Effector memory CD8-positive, alpha-beta T cell (primary cell): Measurements from ENCODE around the gene RRP8.

Experiments used
- ATAC-seq: fragments of 150-1000 bp; cut with Tn5 transposase; replicated peaks from 2 replicates; pipeline ENCODE4 v1.10.0; 2021; ENCODE audit warnings: mild to moderate bottlenecking, moderate library complexity
- DNase-seq, 3 experiments: peaks; one replicate each; pipeline ENCODE4 v3.0.0; 2021
- H3K27ac Mint-ChIP-seq, 2 donors: one replicate each; pipeline ENCODE4 v1.8.0; 2022; ENCODE audit warnings: mild to moderate bottlenecking in 2 of 2, mixed read lengths in 2 of 2, moderate library complexity in 2 of 2
- H3K27me3 Mint-ChIP-seq, 2 donors: one replicate each; pipeline ENCODE4 v1.8.0; 2022; ENCODE audit warnings: mixed read lengths in 2 of 2
- H3K36me3 Mint-ChIP-seq: one replicate; pipeline ENCODE4 v1.8.0; 2022; ENCODE audit warnings: mild to moderate bottlenecking, moderate library complexity, mixed read lengths; ENCODE audit not compliant: insufficient read depth
- H3K4me1 Mint-ChIP-seq, 2 donors: one replicate each; pipeline ENCODE4 v1.8.0; 2022; ENCODE audit warnings: low read depth in 2 of 2, mixed read lengths in 2 of 2
- H3K4me3 Mint-ChIP-seq, 2 donors: one replicate each; pipeline ENCODE4 v1.8.0; 2022; ENCODE audit warnings: mild to moderate bottlenecking in 2 of 2, mixed read lengths in 2 of 2, moderate library complexity in 2 of 2
- H3K9me3 Mint-ChIP-seq, 2 donors: one replicate each; pipeline ENCODE4 v1.8.0; 2022; ENCODE audit warnings: mixed read lengths in 2 of 2

RRP8 gene

DNA sequence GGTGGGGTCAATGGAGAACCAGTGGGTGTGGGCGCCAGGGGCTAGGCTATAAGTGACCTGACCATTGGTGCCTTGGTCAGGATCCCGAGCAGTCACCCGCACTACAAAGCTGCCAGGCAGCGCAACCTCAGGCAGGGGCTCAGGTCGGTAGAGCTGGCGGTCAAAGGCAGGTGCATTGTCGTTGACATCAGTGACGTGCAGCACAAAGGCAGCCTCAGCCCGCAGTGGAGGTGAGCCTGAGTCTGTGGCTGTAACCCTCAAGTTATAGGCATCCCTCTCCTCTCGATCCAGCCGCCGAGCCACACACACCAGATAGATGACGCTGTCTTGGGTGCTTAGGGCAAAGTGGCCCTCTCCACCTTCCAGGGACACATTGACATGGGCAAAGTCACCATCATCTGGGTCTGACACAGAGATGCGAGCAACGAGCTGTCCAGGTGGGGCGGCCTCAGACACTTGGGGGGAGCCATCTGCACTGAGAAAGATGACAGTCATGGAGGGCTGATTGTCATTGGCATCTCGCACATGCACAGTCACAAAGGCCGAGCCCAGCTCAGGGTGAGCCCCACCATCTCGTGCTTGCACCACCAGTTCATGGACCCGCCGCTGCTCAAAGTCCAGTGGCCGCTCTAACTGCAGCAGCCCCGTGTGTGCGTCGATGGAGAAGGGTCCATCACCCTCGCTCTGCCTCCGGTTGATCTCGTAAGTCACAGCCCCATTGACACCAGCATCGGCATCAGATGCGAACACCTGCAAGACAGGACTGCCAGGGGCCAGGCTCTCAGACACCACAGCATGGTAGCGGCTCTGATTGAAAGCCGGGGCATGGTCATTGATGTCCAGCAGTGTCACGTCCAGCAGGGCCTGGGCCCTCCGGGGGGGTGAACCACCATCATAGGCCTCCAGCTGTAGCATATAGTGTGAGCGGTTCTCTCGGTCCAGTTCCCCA lies 36.9 kb upstream of the RRP8 start:
- no peaks in the 10 kb centered on the region for H3K27me3 Mint-ChIP-seq
- no peak overlapping the region for H3K27ac Mint-ChIP-seq
- H3K9me3 Mint-ChIP-seq, result no peaks in the 10 kb centered on the region
- DNase-seq (no peak), ATAC-seq (no peak)
- no peak overlapping the region for H3K4me3 Mint-ChIP-seq
- H3K36me3 Mint-ChIP-seq, result no peaks in the 10 kb centered on the region
- peaks cover 0 to 5% of the 10 kb centered on the region in 2 donors for H3K4me1 Mint-ChIP-seq

DNA sequence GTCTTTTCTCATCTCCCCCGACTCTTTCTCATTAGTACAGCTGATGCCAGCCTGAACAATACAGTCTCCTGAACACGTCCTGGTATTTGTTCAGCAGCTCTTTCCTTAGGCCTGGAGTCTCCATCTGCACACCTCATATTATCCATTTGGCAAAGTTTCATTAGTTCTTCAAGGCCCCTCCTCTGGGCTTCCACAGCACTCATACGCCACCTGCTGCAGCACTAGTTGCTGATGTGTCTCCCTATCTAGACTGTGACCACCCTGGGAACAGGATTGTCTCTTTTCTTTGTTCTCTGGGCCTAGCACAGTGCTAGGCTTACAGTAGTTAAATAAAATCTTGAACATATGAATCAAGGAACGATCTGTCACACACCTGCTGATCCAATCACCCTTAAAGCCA lies 35.0 kb upstream of the RRP8 start:
- Mint-ChIP-seq H3K36me3 (no peaks in the 10 kb centered on the region), H3K4me1 (no peaks in the 10 kb centered on the region), H3K27ac (no peak overlapping the region), H3K27me3 (no peaks in the 10 kb centered on the region), H3K9me3 (no peaks in the 10 kb centered on the region), H3K4me3 (no peak overlapping the region)
- DNase-seq, result no peak
- ATAC-seq, result no peak

DNA sequence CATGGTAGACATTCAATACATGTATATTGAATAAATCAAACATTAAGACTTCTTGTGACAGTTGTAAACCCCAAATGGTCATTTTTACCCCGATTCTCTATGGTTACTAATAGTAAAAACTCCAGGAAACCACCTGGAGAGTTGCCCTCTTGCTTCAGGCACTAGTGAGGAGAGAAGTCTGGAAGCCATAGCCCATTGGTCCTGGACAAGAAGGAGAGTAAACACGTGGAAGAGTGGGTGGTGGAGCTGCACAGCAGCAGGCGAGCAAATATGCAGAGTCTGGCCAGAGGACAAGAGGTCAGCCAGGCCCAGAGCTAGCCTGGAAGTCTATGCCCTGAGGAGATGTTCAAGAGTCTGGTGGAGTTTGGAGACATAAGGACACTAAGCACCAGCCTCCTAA lies 34.5 kb upstream of the RRP8 start:
- Mint-ChIP-seq H3K4me1 (no peaks in the 10 kb centered on the region), H3K27ac (no peak overlapping the region), H3K4me3 (no peak overlapping the region), H3K36me3 (no peaks in the 10 kb centered on the region), H3K27me3 (no peaks in the 10 kb centered on the region), H3K9me3 (no peaks in the 10 kb centered on the region)
- DNase-seq, result no peak
- ATAC-seq, result no peak

DNA sequence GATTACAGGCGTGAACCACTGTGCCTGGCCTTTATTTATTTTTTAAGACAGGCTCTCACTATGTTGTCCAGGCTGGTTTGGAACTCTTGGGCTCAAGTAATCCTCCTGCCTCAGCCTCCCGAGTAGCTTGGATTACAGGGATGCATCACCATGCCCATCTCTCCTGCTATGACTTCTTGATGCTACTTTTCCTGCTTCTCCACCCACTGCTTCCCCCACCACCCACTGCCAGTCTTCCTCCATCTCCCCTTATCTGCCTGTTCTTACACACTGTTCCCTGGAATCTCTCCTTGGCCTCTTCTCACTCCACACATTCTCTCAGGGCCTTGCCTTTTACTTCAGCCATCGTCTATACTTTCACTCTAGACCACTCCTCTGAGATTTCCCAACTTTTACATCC lies 33.1 kb upstream of the RRP8 start:
- no peaks in the 10 kb centered on the region for H3K36me3 Mint-ChIP-seq
- no peaks in the 10 kb centered on the region for H3K9me3 Mint-ChIP-seq
- ATAC-seq, result no peak

DNA sequence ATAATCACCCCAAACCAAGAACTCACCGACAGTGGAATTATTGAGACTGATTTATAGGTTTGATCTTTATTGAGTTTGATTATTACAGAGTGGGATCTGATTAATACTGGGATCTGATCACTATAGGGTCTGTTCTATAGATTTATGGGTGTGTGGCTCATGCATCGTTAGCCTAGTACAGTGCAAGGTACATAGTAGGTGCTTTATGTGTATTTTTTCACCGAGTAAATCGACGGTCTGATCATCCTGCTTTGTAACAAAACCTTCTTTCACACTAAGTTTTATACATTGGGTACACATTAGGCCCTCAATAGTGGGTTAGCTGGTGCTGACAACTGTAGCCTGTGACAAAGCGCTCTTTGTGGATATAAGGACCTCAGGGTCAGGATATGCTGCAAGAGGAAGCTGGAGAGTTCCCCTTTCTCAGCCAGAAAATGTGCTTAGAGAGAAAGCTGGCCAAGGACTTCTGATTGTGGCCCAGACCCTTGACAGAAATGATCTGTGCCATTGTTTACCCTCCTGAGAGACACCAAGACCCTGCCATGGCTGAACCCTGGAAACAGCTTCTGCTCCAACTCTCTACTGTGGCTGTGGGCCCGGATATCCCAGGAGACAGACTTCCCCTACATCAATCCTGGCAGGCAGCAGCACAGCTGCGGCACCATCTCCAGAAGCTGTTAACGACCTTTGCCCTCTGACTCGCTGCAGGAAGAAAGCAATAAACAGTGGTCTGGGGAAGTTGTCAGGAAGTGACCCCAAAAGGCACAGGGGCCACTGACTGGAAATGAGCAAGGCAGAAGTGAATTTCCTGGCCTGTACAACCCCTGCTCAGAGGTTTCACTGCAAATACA lies 31.9 kb upstream of the RRP8 start:
- no peak for ATAC-seq
- H3K4me1 Mint-ChIP-seq, result no peaks in the 10 kb centered on the region
- H3K27me3 Mint-ChIP-seq, result no peaks in the 10 kb centered on the region
- no peaks in the 10 kb centered on the region for H3K36me3 Mint-ChIP-seq
- H3K27ac Mint-ChIP-seq, result no peak overlapping the region
- no peaks in the 10 kb centered on the region for H3K9me3 Mint-ChIP-seq
- H3K4me3 Mint-ChIP-seq, result no peak overlapping the region
- no peak for DNase-seq

More for the DNA sequence above, 33.1 kb upstream of the RRP8 start:
- Mint-ChIP-seq H3K4me3 (no peak overlapping the region), H3K27ac (no peak overlapping the region), H3K27me3 (no peaks in the 10 kb centered on the region), H3K4me1 (no peaks in the 10 kb centered on the region)
- DNase-seq, result no peak

DNA sequence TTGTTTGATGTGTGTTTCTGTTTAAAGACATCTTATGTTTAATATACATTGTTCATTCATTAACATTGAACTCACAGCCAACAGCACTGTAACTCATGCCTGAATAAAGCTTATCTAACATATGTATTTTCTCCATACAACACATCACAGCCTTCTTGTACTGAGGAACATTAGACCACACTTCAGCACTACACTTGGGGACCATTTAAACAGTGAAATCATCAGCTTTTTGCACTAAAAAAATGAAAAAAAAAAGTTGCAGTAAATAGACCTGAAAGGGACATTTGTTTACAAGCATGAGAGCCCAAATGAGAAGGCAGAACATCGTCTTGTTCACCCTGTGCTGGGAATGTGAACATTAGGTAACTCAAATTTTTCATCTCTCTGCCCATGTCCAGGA lies 31.1 kb upstream of the RRP8 start:
- no peak overlapping the region for H3K4me3 Mint-ChIP-seq
- no peaks in the 10 kb centered on the region for H3K9me3 Mint-ChIP-seq
- no peaks in the 10 kb centered on the region for H3K4me1 Mint-ChIP-seq
- no peak overlapping the region for H3K27ac Mint-ChIP-seq
- no peaks in the 10 kb centered on the region for H3K36me3 Mint-ChIP-seq
- ATAC-seq (no peak), DNase-seq (no peak)
- no peaks in the 10 kb centered on the region for H3K27me3 Mint-ChIP-seq

DNA sequence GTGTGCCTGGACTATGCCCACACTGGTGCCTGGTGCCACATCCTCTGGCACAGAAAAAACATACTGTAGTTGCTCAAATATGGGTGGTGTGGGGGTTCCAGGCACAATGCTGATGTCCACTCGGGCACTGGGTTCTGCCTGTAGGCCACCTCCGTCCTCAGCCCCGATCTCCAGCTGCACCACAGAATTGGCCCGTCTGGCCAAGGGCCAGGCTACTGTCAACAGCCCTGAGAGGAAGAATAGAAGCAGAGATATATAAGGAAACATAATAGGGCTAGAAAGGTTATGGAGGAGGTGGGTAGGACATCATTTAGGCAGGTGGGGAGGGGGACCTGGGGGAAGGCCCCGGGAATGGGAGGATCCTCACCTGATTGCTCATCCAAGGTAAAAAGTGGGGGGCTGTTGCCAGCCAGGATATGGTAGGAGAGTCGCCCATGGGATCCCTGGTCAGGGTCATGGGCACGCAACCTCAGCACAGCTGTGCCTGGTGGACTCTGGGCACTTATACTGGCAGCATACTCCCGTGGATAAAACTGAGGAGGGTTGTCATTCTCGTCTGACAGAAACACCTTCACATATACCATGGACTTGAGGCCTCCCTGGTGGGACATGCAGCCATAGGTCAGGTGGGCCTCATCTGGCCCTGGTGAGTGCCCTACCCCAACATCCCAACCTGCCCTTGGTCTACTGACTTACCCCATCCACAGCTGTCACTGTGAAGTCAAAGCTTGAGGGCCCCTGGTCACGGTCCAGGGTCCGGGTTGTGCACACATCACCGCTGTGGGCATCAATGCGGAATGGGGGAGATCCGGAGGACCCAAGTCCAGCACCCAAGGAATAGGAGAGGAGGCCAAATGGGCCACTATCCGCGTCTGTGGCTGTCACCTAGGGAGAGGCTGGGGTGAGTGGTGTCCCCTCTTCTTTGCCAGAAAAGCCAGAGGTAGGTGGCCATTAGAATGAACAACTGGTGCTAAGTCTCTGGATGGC lies 30.3 kb upstream of the RRP8 start:
- DNase-seq (no peak), ATAC-seq (no peak)
- Mint-ChIP-seq H3K4me1 (no peaks in the 10 kb centered on the region), H3K36me3 (no peaks in the 10 kb centered on the region), H3K9me3 (no peaks in the 10 kb centered on the region), H3K4me3 (no peak overlapping the region), H3K27me3 (no peaks in the 10 kb centered on the region), H3K27ac (no peak overlapping the region)

DNA sequence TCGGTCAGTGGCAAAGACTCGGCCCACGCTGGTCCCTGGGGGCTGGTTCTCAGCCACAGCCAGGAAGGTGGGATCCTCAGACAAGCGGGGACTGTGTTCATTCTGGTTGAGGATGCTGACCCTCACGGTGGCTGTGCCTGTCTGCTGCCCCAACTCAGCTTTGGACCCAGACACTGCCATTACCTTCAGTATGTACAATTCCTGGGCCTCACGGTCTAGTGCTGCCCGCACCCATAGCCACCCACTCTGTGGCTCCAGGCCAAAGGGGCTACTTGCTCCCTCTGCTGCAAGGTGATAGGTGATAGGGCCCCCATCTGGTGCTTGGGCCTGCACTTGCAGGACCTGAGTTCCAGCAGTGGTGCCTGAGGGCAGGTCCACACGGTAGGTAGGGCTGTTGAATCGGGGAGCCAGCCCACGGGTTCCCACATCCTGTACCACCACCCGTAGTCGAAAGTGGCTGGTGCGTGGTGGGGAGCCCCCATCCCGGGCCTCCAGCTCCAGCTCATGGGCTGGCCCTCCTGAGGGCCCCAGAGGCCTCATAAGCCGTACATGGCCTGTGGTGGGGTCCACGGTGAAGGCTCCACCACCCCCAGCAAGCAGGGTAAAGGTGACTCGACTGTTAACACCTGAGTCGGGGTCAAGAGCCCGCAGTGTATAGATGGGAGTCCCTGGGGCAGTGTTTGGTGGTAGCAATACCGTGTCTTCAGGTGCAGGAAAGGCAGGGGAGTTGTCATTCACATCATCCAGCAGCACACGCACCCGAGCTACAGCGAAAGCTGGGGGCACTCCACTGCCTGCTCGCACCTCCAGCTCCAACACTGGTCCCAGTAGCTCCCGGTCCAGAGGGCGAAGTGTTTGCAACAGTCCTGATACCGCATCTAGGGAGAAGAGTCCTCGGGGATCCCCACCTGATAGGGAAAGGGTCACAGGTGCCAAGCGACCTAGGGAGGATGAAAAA lies 29.0 kb upstream of the RRP8 start:
- Mint-ChIP-seq H3K4me1 (peaks cover 2% of the 10 kb centered on the region in 2 donors), H3K9me3 (no peaks in the 10 kb centered on the region), H3K36me3 (no peaks in the 10 kb centered on the region), H3K4me3 (no peak overlapping the region), H3K27ac (no peak overlapping the region), H3K27me3 (no peaks in the 10 kb centered on the region)
- no peak for DNase-seq
- no peak for ATAC-seq

DNA sequence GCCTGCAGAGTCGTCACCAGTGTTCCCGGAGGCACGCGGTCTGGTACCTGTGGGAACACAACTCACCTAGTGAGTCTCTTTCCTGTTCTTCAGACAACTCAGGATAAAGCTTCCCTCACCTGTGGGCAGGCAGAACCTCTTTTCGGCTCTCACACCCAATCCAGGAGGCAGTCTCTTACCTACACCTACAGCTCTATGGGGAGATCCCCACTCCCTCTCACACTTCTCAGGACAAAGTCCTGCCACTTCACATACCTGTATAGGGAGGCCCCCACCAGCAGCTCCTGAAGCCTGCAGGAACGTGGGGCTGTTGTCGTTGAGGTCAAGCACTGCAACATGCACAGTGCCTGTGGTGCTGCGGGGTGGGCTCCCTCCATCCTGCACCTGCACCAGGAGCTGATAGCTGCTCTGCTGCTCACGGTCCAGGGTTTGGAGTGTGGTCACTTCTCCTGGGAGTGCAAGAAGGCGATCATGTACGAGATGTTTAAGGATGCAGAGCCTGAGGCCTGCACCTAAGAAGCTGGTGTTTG lies 28.0 kb upstream of the RRP8 start:
- DNase-seq (no peak), ATAC-seq (no peak)
- Mint-ChIP-seq H3K4me3 (no peak overlapping the region), H3K4me1 (peaks cover 8% of the 10 kb centered on the region in 2 donors), H3K36me3 (no peaks in the 10 kb centered on the region), H3K9me3 (no peaks in the 10 kb centered on the region), H3K27me3 (no peaks in the 10 kb centered on the region), H3K27ac (peak overlapping the region in 1 of 2 donors; percentile 25)

DNA sequence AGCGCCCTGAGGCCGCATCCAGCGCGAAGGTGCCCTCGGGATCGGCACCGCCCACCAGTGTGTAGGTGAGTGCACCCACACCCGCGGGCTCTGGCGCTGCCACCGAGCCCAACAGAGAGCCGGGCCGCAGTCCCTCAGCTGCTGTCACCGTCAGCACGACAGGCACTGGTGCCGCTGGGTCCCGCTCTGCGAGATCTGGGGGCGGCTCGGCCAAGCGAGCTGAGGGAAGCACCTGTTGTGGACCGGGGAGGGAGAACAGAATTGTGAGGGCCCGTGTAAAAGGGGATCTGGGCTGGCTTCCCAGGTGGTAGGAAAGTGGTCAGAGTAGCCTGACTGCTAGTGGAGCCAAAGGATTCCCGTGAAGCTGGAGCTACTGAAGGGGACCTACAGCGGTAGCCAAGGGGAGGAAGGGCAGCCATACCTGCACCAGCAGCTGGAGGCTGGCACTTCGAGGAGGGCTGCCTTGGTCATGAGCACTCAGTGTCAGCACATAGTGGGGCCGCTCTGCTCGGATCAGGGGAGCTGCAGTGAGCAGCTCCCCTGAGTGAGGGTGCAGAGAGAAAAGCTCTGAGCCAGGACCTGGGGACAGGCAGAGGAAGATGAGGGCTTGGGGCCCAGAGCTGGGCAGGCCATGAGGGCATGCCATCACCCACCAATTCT lies 27.3 kb upstream of the RRP8 start:
- Mint-ChIP-seq H3K36me3 (no peaks in the 10 kb centered on the region), H3K4me3 (no peak overlapping the region), H3K27ac (peak overlapping the region in 1 of 2 donors; percentile 25), H3K9me3 (no peaks in the 10 kb centered on the region), H3K27me3 (no peaks in the 10 kb centered on the region), H3K4me1 (peaks cover 9 to 10% of the 10 kb centered on the region in 2 donors)
- ATAC-seq (no peak), DNase-seq (no peak)

DNA sequence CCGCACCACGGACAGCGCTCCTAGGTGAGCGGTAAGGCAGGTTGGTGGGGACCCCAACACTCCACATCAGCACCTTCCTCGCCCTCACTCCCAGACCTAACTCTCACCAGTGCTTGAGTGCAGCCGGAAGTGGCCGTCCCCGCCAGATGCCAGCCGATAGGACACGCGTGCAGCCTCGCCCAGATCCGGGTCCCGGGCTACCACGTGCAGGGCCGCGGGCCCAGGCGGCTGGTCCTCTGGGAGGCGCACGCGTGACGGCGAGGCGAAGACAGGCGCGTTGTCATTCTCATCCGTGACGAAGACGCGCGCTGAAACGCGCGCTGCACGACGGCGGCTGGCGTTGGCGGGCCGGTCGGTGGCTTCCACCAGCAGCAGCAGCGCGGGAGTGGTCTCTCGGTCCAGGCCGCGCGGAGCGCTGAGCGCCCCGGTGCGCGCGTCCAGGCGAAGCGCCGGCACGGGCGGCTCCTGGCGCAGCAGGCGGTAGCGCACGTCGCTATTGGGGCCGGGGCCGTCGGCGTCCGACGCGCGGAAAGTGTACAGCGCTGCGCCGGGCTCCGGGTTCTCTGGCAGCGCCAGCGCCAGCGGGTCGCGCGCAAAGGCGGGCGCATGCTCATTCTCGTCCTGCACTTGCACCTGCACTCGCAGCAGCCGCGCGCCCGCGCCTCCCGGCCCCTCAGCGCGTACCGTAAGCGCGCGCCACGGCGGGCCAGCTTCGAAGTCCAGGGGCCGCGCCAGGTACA lies 26.6 kb upstream of the RRP8 start:
- H3K4me3 Mint-ChIP-seq, result no peak overlapping the region
- DNase-seq (no peak), ATAC-seq (no peak)
- H3K4me1 Mint-ChIP-seq, result peaks cover 9 to 10% of the 10 kb centered on the region in 2 donors
- no peaks in the 10 kb centered on the region for H3K36me3 Mint-ChIP-seq
- H3K9me3 Mint-ChIP-seq, result no peaks in the 10 kb centered on the region
- H3K27ac Mint-ChIP-seq, result no peak overlapping the region
- H3K27me3 Mint-ChIP-seq, result no peaks in the 10 kb centered on the region
